ENCODE measurements around the gene ATP5F1D. TPM values are rescaled to one million over a fixed set of nuclear protein-coding genes. Genes with fewer than 3 reads are reported as not detected.

The ATP5F1D gene
- polyA plus RNA-seq, 4 donors = 126 to 823 (median 492) TPM

- H3K27ac ChIP-seq (ENCODE audit: low read depth in 1 of 3, low read length in 2 of 3) = no peak overlapping the region
- WGBS, 3 donors = 97% methylated on average over 84 to 100 of the region's 100 CpGs
- H3K4me1 ChIP-seq (ENCODE audit: control insufficient read depth in 3 of 3, insufficient read depth in 2 of 3, low read depth in 1 of 3, low read length in 2 of 3) = peaks cover 0 to 26% (median 0%) of the 10 kb centered on the region in 3 donors
- H3K9me3 ChIP-seq (ENCODE audit: control insufficient read depth in 2 of 2, insufficient read depth in 1 of 2, low read depth in 1 of 2, low read length in 1 of 2) = no peaks in the 10 kb centered on the region
- peaks cover 7 to 52% (median 18%) of the 10 kb centered on the region in 3 donors for H3K36me3 ChIP-seq (ENCODE audit: control insufficient read depth in 3 of 3, insufficient read depth in 2 of 3, low read depth in 1 of 3, low read length in 3 of 3)
- FAIRE-seq = no peak
- no peaks in the 10 kb centered on the region for H3K27me3 ChIP-seq (ENCODE audit: control insufficient read depth in 3 of 3, insufficient read depth in 3 of 3, low read length in 3 of 3)
- DNase-seq = no peak
- H3K4me3 ChIP-seq (ENCODE audit: low read depth in 1 of 3, low read length in 3 of 3) = no peak overlapping the region
Observed at GRCh38 chr19:1228161-1228957, 13.2 kb upstream of the ATP5F1D start.

- DNase-seq (no peak), FAIRE-seq (no peak)
- whole genome bisulfite sequencing, 3 donors = 93 to 96% (median 95%) methylated on average over 139 to 158 of the region's 158 CpGs
- H3K4me3 ChIP-seq (ENCODE audit: low read depth in 1 of 3, low read length in 3 of 3) = no peak overlapping the region
- peaks cover 7 to 51% (median 13%) of the 10 kb centered on the region in 3 donors for H3K36me3 ChIP-seq (ENCODE audit: control insufficient read depth in 3 of 3, insufficient read depth in 2 of 3, low read depth in 1 of 3, low read length in 3 of 3)
- H3K4me1 ChIP-seq (ENCODE audit: control insufficient read depth in 3 of 3, insufficient read depth in 2 of 3, low read depth in 1 of 3, low read length in 2 of 3) = peaks cover 0 to 26% (median 0%) of the 10 kb centered on the region in 3 donors
- no peak overlapping the region for H3K27ac ChIP-seq (ENCODE audit: low read depth in 1 of 3, low read length in 2 of 3)
- H3K27me3 ChIP-seq (ENCODE audit: control insufficient read depth in 3 of 3, insufficient read depth in 3 of 3, low read length in 3 of 3) = no peaks in the 10 kb centered on the region
- no peaks in the 10 kb centered on the region for H3K9me3 ChIP-seq (ENCODE audit: control insufficient read depth in 2 of 2, insufficient read depth in 1 of 2, low read depth in 1 of 2, low read length in 1 of 2)
Observed at GRCh38 chr19:1229056-1229923, 12.3 kb upstream of the ATP5F1D start.

GRCh38 chr19:1229924-1230782, 11.4 kb upstream of the ATP5F1D start:
- no peaks in the 10 kb centered on the region for H3K27me3 ChIP-seq (ENCODE audit: control insufficient read depth in 3 of 3, insufficient read depth in 3 of 3, low read length in 3 of 3)
- 58 to 78% (median 60%) methylated on average over 39 to 61 of the region's 61 CpGs for WGBS, 3 donors
- H3K4me3 ChIP-seq (ENCODE audit: low read depth in 1 of 3, low read length in 3 of 3) = no peak overlapping the region
- peaks cover 0 to 26% (median 0%) of the 10 kb centered on the region in 3 donors for H3K4me1 ChIP-seq (ENCODE audit: control insufficient read depth in 3 of 3, insufficient read depth in 2 of 3, low read depth in 1 of 3, low read length in 2 of 3)
- DNase-seq (no peak), FAIRE-seq (no peak)
- no peaks in the 10 kb centered on the region for H3K9me3 ChIP-seq (ENCODE audit: control insufficient read depth in 2 of 2, insufficient read depth in 1 of 2, low read depth in 1 of 2, low read length in 1 of 2)
- H3K36me3 ChIP-seq (ENCODE audit: control insufficient read depth in 3 of 3, insufficient read depth in 2 of 3, low read depth in 1 of 3, low read length in 3 of 3) = peaks cover 7 to 45% (median 13%) of the 10 kb centered on the region in 3 donors
- no peak overlapping the region for H3K27ac ChIP-seq (ENCODE audit: low read depth in 1 of 3, low read length in 2 of 3)

GRCh38 chr19:1230783-1231489, 10.6 kb upstream of the ATP5F1D start:
- H3K4me1 ChIP-seq (ENCODE audit: control insufficient read depth in 3 of 3, insufficient read depth in 2 of 3, low read depth in 1 of 3, low read length in 2 of 3) = peaks cover 0 to 26% (median 0%) of the 10 kb centered on the region in 3 donors
- 31 to 76% (median 59%) methylated on average over 17 to 38 of the region's 38 CpGs for WGBS, 3 donors

GRCh38 chr19:1231729-1232637, 9.6 kb upstream of the ATP5F1D start:
- WGBS, 3 donors = 45 to 67% (median 54%) methylated on average over 13 to 15 of the region's 15 CpGs
- peak overlapping the region in 1 of 3 donors; percentile 13 for H3K27ac ChIP-seq (ENCODE audit: low read depth in 1 of 3, low read length in 2 of 3)
- H3K4me3 ChIP-seq (ENCODE audit: low read depth in 1 of 3, low read length in 3 of 3) = no peak overlapping the region
- H3K9me3 ChIP-seq (ENCODE audit: control insufficient read depth in 2 of 2, insufficient read depth in 1 of 2, low read depth in 1 of 2, low read length in 1 of 2) = no peaks in the 10 kb centered on the region
- H3K36me3 ChIP-seq (ENCODE audit: control insufficient read depth in 3 of 3, insufficient read depth in 2 of 3, low read depth in 1 of 3, low read length in 3 of 3) = peaks cover 7 to 30% (median 7%) of the 10 kb centered on the region in 3 donors
- H3K27me3 ChIP-seq (ENCODE audit: control insufficient read depth in 3 of 3, insufficient read depth in 3 of 3, low read length in 3 of 3) = peaks cover 2 to 12% (median 5%) of the 10 kb centered on the region in 3 donors
- no peak for DNase-seq
- FAIRE-seq = no peak
- peaks cover 0 to 29% (median 0%) of the 10 kb centered on the region in 3 donors for H3K4me1 ChIP-seq (ENCODE audit: control insufficient read depth in 3 of 3, insufficient read depth in 2 of 3, low read depth in 1 of 3, low read length in 2 of 3)

More at GRCh38 chr19:1230783-1231489, 10.6 kb upstream of the ATP5F1D start:
- Histone ChIP-seq H3K27ac (ENCODE audit: low read depth in 1 of 3, low read length in 2 of 3) (no peak overlapping the region), H3K36me3 (ENCODE audit: control insufficient read depth in 3 of 3, insufficient read depth in 2 of 3, low read depth in 1 of 3, low read length in 3 of 3) (peaks cover 7 to 40% (median 11%) of the 10 kb centered on the region in 3 donors), H3K9me3 (ENCODE audit: control insufficient read depth in 2 of 2, insufficient read depth in 1 of 2, low read depth in 1 of 2, low read length in 1 of 2) (no peaks in the 10 kb centered on the region), H3K4me3 (ENCODE audit: low read depth in 1 of 3, low read length in 3 of 3) (no peak overlapping the region), H3K27me3 (ENCODE audit: control insufficient read depth in 3 of 3, insufficient read depth in 3 of 3, low read length in 3 of 3) (peaks cover 0 to 5% (median under 1%) of the 10 kb centered on the region in 3 donors)
- no peak for DNase-seq
- no peak for FAIRE-seq

- 13 to 32% (median 13%) methylated on average over 14 to 15 of the region's 15 CpGs for WGBS, 3 donors
- no peaks in the 10 kb centered on the region for H3K9me3 ChIP-seq (ENCODE audit: control insufficient read depth in 2 of 2, insufficient read depth in 1 of 2, low read depth in 1 of 2, low read length in 1 of 2)
- H3K36me3 ChIP-seq (ENCODE audit: control insufficient read depth in 3 of 3, insufficient read depth in 2 of 3, low read depth in 1 of 3, low read length in 3 of 3) = peaks cover 2 to 24% (median 4%) of the 10 kb centered on the region in 3 donors
- H3K27me3 ChIP-seq (ENCODE audit: control insufficient read depth in 3 of 3, insufficient read depth in 3 of 3, low read length in 3 of 3) = peaks cover 5 to 18% (median 6%) of the 10 kb centered on the region in 3 donors
- peak in 1 of 2 donors; percentile 55 for DNase-seq
- H3K4me1 ChIP-seq (ENCODE audit: control insufficient read depth in 3 of 3, insufficient read depth in 2 of 3, low read depth in 1 of 3, low read length in 2 of 3) = peaks cover 0 to 29% (median 0%) of the 10 kb centered on the region in 3 donors
- H3K4me3 ChIP-seq (ENCODE audit: low read depth in 1 of 3, low read length in 3 of 3) = no peak overlapping the region
- H3K27ac ChIP-seq (ENCODE audit: low read depth in 1 of 3, low read length in 2 of 3) = peak overlapping the region in 1 of 3 donors; percentile 13
- no peak for FAIRE-seq
Observed at GRCh38 chr19:1232652-1233072, 8.9 kb upstream of the ATP5F1D start.
